GM20000 (cell line): ENCODE data around the gene MYRFL.

Experiments used
- DNase-seq: peaks from one replicate; pipeline ENCODE4 v3.0.0; 2012; ENCODE audit warnings: low spot score
- TF ChIP-seq, protein P1 (sequence below): IDR thresholded peaks from 2 replicates; pipeline ENCODE4 v1.5.1; 2012; ENCODE audit warnings: mild to moderate bottlenecking, control low read depth; ENCODE audit errors: extremely low read depth, missing control alignments

Gene MYRFL

DNA sequence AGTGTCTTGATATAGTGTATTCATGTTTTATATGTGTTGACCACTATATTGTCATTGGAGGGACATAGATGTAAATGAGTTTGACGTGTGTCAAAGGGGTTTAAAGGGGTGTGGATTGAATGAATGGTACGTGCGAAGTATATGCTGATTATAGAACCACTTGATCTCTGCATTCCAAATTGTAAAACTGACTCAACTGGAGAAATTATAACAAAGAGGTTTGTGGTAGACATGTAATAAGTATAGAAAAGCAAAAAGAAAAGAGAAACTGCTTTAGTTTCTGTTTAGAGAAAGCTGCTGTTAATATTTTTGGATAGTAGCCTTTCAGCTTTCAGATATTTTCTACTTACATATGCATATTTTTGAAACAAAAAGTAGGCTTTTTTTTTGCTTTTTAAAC, 8.9 kb upstream of the MYRFL start:
- DNase-seq: peak; percentile 33
- TF ChIP-seq, protein P1, sequence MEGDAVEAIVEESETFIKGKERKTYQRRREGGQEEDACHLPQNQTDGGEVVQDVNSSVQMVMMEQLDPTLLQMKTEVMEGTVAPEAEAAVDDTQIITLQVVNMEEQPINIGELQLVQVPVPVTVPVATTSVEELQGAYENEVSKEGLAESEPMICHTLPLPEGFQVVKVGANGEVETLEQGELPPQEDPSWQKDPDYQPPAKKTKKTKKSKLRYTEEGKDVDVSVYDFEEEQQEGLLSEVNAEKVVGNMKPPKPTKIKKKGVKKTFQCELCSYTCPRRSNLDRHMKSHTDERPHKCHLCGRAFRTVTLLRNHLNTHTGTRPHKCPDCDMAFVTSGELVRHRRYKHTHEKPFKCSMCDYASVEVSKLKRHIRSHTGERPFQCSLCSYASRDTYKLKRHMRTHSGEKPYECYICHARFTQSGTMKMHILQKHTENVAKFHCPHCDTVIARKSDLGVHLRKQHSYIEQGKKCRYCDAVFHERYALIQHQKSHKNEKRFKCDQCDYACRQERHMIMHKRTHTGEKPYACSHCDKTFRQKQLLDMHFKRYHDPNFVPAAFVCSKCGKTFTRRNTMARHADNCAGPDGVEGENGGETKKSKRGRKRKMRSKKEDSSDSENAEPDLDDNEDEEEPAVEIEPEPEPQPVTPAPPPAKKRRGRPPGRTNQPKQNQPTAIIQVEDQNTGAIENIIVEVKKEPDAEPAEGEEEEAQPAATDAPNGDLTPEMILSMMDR: no peak

- TF ChIP-seq, protein P1: no peak
- no peak for DNase-seq
Observed at GRCh38 chr12:69821032-69821455, 4.0 kb upstream of the MYRFL start.

- no peak for DNase-seq
- TF ChIP-seq, protein P1: no peak
Observed at GRCh38 chr12:69821456-69822159, 3.4 kb upstream of the MYRFL start.

DNA sequence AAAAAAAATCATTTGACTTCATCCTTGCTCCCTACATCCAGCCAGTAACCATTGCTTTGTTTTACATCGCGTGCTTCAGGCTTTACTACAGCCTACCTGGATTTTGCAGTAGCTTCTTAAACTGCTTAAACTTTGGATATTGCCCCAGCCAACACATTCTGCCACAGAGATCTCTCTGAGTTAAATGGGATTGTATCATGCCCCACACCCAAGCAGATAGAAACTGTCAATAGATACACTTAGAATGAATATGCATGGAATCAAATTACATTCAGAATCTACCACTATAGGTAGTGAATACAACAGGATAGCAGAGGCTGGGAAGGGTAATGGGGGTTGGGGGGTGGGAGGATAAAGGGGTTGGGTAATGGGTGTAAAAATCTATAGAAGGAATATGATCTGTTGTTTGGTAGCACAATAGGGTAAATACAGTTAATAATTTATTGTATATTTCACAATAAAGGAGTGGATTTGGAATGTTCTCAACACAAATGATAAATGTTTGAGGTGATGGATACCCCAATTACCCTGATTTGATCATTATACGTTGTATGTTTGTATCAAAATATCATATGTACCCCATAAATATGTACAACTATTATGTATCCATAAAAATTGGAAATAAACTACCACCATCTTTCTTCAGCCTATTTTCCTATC, 2.7 kb upstream of the MYRFL start:
- DNase-seq: no peak
- TF ChIP-seq, protein P1: no peak

DNA sequence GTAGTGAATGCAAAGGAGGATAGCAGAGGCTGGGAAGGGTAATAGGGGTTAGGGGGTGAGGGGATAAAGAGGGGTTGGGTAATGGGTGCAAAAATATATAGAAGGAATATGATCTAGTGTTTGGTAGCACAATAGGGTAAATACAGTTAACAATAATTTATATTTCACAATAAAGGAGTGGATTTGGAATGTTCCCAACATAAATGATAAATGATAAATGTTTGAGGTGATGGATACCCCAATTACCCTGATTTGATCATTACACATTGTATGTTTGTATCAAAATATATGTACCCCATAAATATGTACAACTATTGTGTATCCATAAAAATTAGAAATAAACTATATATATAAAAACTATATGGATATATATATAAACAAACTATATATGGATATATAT, 999 bp upstream of the MYRFL start:
- no peak for DNase-seq
- TF ChIP-seq, protein P1: no peak

DNA sequence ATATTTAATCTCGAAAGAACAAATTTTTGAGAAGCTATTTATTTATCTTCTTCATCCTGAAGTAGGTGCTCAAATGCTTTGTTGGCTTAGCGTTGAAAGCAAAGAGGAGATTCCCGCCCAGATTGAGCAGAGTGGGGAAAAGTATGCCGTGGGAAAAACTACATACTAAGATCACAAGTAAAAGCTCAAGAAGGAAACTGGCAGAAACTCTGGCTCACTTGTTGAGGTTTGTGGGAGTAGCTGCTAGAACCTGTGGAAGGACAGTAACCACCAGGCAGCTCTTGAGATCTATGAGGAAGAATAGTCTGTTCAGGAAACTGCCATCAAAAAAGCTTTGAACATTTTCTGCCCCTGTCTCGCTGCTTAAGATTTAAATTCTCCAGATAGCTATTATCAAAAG, 3.9 kb downstream of the MYRFL start:
- no peak for DNase-seq
- TF ChIP-seq, protein P1: no peak

GRCh38 chr12:69833696-69834095, 8.7 kb downstream of the MYRFL start:
- TF ChIP-seq, protein P1: no peak

More at GRCh38 chr12:69833696-69834095, 8.7 kb downstream of the MYRFL start:
- DNase-seq: no peak
